GM19324 (cell line): Measurements from ENCODE around the gene SOWAHA.
"Not testable (repeated sequence)": the region's sequence is repeated elsewhere in the genome, so short reads cannot be mapped to it uniquely, and the experiment has no call there.

Experiments used
- ATAC-seq: cut with Tn5 transposase; IDR thresholded peaks from one replicate; pipeline ENCODE4 v1.9.1; 2021; ENCODE audit warnings: mild to moderate bottlenecking, moderate library complexity; ENCODE audit not compliant: unreplicated experiment, low FRiP score

The SOWAHA gene

DNA sequence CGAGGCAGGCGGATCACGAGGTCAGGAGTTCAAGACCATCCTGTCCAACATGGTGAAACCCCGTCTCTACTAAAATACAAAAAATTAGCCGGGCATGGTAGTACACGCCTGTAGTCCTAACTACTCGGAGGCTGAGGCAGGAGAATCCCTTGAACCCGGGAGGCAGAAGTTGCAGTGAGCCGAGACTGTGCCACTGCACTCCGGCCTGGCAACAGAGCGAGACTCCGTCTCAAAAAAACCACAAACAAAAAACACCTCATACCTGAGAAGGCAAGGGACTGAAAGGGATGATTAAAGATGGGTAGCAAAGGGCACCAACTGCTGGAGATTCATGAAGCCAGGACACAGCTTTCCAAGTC lies 6.3 kb upstream of the SOWAHA start:
- not testable (repeated sequence) for ATAC-seq

DNA sequence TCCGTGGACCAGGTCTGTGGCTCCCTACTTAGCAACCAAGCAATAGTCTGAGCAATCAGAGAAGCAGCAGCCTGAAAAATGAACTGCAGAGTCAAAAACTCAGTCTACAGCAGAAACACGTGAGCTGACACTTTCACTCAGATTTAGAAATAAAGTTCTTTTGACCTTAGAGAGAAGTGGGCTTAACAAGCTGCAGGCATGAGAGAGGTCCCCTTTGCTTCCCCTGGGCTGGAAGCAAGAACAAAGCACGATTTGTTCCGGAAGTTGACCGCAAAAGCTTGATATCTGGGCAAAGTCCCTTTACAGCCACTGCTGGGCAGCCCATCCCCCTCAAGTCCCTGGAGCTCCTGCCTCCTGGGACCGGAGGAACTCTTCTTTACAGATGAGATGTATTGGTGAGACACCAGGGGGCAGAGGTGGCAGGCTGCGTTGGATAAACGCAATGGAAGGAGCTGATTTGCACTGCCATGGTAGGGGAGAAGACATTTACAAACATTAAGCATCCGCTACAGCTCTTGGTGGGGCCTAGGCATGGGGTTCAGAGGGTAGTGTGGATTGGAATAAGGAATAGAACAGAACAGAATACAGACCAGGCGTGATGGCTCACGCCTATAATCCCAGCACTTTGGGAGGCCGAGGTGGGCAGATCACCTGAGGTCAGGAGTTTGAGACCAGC lies 5.8 kb upstream of the SOWAHA start:
- no peak for ATAC-seq

DNA sequence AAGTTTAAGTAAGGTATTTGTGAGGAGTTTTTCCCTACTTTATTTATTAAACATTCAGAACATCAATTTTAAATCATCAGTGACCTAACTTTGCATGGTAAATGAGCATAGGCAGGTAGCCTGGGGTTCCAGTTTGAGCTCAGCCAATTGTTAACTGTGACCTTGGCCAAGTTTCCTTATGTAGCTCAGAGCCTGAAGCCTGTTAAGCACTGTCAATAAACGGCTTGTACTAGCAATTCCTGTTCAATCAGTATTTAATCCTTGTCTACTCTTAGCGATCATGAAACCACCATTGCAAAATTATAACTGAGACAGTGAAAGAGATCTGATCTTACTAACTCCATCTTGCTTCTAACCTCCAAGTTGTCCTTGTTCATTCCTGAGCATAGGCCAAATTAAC lies 4.7 kb upstream of the SOWAHA start:
- ATAC-seq: no peak

DNA sequence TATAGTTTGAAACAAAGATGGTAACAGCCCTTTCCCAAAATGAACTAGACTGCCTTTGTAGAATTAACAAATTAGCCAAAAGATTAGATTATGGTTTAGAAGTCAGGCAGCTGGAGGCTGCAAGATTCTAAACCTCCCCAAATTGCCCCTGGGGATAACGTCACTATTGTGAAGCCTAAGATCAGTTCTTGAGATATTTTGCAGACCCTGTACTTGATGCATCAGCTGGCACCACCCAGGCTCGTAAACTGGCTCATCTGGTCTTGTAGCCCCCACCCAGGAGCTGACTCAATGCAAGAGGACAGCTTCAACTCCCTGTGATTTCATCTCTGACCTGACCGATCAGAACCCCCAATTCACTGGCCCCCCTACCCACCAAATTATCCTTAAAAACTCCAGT lies 4.2 kb upstream of the SOWAHA start:
- no peak for ATAC-seq

DNA sequence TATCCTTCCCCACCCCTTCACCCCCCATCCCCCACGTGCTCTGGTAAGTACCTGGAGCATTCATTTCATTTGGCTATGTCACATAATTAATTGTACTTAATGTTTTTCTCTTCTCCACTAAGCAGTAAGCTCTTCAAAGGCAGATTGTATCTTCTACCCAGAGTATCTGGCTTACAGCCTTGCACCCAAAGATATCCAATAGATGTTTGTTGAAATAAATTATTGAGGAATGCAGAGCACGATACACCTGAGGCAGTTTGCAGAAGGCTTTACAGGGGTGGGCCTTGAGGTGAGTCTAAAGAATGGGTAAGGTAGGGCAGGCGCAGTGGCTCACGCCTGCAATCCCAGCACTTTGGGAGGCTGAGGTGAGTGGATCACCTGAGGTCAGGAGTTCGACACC lies 2.5 kb upstream of the SOWAHA start:
- no peak for ATAC-seq

DNA sequence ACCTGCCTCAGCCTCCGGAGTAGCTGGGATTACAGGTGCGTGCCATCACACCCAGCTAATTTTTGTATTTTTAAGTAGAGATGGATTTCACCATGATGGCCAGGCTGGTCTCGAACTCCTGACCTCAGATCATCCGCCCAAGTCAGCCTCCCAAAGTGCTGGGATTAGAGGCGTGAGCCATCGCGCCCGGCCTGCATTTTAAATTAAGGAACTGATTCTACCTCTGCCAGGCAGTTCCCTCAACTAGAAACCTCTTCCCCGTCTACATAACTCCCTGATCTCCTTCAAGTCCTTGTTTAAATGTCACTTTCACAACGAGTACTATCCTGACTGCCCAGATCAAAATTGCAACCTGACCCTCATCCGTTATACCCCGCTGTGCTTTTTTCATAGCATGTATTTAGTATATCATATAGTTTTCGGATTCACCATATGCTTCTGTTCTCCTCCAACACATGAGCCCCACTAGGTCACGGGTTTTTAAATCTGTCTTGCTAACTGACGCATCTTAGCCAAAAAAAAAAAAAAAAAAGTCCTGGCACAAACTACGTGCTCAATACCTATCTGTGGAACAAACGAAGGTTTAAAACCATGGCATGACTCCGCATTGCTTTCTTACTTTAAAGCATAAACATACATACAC lies 858 bp upstream of the SOWAHA start:
- ATAC-seq: no peak

DNA sequence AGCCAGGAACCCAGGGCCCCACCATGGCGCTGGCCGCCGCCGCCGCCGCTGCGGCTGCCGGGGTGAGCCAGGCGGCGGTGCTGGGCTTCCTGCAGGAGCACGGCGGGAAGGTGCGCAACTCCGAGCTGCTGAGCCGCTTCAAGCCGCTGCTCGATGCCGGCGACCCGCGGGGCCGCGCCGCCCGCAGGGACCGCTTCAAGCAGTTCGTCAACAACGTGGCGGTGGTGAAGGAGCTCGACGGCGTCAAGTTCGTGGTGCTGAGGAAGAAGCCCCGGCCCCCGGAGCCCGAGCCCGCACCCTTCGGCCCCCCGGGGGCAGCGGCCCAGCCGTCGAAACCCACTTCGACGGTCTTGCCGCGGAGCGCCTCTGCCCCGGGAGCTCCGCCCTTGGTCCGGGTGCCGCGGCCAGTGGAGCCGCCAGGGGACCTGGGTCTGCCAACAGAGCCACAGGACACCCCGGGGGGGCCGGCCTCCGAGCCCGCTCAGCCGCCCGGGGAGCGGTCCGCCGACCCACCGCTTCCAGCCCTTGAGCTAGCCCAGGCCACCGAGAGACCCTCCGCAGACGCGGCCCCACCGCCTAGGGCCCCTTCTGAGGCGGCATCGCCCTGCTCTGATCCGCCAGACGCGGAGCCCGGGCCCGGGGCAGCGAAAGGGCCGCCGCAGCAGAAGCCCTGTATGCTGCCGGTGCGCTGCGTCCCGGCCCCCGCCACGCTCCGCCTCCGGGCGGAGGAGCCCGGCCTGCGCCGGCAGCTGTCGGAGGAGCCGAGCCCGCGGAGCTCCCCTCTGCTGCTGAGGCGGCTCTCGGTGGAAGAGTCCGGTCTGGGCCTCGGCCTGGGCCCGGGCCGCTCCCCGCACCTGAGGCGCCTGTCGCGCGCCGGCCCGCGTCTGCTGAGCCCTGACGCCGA lies 749 bp downstream of the SOWAHA start:
- ATAC-seq: no peak

DNA sequence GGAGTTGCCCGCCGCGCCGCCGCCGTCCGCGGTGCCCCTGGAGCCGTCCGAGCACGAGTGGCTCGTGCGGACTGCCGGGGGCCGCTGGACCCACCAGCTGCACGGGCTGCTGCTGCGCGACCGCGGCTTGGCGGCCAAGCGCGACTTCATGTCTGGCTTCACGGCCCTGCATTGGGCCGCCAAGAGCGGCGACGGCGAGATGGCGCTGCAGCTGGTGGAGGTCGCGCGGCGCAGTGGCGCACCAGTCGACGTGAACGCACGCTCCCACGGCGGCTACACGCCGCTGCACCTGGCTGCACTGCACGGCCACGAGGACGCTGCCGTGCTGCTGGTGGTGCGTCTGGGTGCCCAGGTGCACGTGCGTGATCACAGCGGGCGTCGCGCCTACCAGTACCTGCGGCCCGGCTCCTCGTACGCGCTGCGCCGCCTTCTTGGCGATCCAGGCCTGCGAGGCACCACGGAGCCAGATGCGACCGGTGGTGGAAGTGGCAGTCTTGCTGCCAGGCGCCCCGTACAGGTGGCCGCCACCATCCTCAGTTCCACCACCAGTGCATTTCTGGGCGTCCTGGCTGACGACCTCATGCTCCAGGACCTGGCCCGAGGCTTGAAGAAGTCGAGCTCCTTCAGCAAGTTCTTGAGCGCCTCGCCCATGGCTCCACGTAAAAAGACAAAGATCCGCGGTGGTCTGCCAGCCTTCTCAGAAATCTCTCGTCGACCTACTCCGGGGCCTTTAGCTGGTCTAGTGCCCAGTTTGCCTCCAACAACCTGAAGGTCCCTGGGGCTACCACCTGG lies 1.6 kb downstream of the SOWAHA start:
- ATAC-seq: no peak

DNA sequence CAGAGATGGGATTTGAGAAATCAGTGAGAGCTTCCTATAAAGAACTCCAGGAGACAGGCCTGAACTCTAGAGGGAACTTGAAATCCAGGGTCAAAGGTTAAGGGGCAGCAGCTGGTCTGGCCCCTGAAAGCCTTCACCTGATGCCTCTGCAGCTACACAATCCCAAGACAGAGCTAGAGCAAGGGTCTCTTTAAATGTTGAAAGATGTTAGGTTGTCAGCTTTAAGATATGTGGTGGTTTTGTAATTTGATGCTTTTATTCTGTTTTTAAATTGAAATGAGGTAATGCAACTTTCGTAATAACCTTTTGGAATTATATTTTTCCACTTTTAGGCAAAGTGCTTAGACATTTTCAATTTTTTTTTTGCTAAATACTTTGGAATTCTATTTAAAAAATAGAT lies 2.4 kb downstream of the SOWAHA start:
- ATAC-seq: no peak

DNA sequence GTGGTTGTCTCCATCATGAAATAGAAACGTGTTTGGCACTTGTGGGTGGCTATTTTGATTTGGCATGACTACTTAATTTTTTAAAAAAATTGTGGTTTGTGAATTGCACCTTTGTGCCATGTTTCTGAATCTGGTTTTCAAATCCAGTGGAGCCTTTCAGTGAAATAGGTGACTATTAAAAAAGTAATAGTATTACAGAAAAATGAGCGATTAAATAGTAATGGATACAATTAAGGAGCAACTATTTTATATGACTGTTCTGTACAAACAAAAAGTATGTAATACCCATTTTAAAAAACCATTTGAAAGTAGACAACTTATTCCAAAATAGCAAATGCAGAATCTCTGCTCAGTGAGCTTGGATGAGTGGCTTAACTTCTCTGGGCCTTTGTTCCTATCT lies 3.0 kb downstream of the SOWAHA start:
- ATAC-seq: no peak

DNA sequence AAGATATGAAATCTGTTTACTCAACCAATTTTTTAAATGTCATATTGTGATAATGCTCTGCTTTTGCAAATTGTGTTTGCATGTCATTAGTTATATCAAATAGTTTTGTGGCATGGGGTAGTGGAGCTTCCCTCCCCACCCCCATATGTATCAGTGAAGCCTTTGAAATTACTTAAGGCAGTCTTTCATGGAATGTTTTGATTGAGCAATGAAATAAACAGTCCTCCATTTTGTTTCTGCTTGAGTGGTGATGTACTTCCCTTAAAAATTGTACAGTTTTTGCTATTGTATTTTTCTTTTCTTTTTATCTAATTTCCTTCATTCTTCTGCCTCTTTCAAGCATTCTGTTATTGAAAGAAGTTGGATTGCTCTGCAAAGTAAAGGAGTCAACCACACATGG lies 3.5 kb downstream of the SOWAHA start:
- ATAC-seq: no peak

DNA sequence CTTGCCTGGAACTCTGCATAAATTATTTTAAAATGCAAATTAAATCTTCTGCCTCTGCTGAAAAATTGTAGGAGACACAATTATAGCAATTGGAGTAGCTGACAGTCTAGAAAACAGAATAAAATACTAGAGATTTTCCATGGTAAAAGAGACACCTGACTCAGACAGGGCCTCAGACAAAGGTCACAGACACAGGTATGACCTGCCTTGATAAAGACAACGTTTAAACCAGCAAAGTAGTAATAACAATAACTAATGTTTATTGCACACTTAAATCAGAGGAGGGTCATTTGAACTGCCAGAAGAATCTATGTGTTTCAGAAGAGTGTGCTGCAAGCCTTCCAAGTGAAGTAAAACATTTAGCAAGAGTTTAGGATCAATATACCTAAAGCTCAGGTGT lies 3.9 kb downstream of the SOWAHA start:
- ATAC-seq: no peak

DNA sequence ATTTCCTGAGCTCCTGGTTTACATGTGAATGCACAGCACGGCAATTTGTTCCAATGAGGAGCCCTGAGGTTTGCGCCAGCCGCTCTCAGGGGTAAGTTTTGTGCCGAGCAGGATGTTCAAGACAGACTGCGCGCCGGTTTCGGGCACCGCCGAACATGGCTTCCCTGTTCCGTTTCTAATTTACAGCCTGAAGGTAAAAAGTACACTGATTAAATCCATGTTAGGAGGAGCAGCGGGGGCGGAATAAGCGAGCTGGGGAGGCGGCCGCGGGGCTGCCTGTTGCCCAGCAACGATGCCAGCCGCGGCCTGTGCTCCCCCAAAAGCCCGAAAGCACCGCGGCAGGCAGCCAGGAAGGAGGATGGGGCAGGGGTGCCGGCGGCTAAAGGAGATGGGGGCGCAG lies 6.4 kb downstream of the SOWAHA start:
- ATAC-seq: no peak

DNA sequence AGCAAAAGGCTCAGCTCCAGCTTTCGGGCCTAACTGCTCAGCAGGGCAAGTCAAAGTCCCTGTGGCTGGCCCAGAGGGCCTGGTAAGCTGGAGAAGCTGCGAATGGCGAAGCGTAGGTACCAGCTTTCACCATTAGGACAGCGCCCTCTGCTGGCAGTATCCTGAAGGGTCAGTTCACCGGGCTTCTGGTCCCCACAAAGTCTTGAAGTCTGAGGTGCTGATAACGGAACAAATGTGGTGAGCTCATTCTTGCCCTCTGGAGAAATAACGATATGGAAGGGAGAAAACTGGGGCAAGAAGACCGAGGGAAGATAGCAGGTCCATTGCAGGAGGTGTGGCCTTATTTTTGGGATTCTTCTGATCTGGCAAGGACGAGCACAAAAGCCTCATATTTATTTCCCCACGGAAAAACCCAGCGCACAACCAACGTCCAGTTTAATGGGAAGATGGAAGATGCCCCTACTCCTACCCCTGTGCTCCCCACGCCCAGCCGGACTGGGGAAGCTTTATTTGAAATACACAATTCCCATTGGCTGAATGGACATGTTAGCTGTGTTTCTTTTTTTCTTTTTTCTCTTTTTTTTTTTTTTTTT lies 7.2 kb downstream of the SOWAHA start:
- ATAC-seq: no peak

DNA sequence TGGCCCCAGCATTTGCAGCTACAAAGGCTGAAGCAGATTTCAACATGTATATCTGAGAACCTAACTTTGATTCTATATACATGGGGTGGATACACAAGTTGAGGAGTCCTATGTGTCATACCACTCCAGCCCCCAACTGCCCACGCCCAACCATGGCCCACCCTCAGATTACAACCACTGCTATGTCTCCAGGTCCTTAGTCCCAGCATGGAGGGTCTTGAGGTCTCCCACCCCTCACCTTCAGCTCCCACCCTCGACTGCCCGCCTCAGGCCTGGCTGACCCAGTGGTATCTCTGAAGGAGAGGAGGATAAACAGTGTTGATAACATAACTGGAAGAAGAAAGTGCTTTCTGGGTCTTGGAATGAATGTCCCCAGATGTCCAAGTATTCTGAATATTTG lies 8.2 kb downstream of the SOWAHA start:
- no peak for ATAC-seq

DNA sequence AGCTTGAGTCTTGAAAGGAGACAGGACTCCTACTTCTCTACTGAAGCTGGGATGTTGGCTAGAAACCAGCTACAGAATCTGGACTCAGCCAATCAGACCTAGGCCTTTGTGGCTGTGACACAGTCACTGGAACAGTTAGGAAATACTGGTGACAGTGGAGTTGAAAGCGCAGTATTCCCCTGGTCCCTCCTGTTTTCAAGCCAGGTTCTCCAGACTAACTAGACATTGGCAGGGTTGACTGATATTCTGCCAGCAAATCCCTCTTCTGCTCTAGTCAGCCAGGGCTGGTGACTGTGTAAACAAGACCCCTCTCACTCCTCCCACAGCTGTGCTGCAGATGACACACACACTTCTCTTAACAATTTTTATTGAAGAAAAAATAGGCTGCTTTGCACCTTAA lies 8.7 kb downstream of the SOWAHA start:
- no peak for ATAC-seq

DNA sequence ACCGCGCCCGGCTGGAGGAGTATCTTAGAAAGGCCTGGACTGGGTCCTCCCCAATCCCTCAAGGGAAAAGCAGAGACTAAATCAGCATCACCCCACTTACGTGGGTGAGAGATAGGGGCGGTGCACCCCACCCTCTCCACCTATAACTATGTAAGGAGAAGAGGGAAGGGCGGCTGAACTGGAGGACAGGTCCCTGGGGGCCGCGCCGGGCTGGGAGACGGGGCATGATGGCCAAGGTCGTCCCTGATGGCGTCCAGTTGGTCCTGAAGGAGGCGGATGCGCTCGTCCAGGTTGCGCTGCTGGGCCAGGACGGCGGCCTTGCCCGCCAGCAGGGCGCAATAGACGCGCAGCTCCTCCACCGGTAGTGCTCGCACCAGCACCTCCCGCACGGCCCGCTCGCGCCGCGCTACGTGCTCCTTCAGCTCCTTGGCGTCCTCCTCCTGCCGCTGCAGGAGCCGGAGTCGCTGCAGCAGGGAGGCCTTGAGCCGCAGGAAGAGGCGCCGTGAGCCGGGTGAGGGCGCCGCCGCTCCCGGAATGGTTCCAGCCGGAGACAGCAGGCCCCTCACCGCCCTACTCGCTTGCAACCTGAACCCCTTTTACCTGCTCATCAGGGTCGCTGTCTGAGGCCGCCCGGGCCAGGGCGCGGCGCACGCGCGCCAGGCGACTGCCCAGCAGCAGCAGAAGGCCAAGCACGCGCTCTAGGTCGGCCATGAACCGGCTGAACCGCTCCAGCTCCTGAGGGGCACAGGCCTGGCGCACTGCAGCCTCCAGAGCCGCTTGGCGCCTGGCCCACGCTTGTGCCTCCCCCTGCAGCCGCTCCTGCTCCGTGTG lies 9.8 kb downstream of the SOWAHA start:
- ATAC-seq: no peak

DNA sequence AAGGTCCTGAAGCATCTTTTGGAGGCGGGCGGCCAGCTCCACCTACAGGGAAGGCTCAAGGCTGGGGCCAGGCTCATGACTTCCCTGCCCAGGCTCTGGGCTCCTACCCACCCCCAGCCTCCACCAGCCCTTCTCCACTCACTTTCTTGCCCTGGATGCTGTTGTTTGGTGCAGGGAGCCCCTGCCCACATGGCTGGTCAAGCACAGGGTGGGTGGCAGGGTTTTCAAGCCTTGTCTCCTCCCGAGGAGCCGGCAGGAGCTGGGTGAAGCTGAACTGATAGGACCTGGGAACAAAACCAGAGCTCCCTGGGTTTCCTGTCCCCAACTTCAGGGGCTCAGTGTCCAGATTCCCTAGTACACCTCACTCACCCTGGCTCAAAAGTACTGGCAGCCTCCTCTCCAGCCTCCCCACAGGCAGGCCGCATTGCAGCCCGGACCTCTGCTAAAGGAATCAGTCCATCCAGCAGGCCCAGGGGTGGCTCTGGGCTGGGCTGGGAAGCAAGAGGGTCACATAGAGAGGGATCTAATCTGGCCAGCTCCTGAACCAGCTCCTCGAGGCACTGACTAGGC lies 10.5 kb downstream of the SOWAHA start:
- ATAC-seq: no peak

DNA sequence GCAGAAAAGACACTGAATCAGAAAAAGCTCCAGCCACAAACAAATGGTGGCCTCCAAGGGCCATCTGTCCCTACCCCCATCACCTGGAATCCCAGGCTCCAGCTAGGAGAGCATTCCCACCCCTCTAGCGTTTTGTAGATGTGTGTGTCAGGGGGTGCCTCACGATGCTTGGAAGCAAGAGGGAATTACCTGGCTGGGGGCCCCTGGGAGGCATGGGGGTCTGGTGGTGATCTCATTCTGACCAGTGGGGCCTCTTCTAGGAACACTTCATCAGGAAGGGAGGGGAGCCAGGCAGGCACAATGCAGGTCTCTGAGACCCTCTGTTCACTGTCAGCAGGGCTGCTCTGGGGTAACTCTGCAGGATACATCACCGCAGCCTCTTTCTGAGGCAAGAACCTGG lies 11.3 kb downstream of the SOWAHA start:
- no peak for ATAC-seq
